GM12801 (cell line): ENCODE data around the gene CHAD.

Source experiments
- CTCF ChIP-seq: IDR thresholded peaks from one replicate; pipeline ENCODE4 v1.5.1; 2011; ENCODE audit warnings: control low read depth; ENCODE audit not compliant: insufficient read length; ENCODE audit errors: extremely low read depth

The CHAD gene

GRCh38 chr17:50464736-50465135, 3.9 kb downstream of the CHAD start:
- no peak for TF ChIP-seq CTCF

- no peak for TF ChIP-seq CTCF
Measured at GRCh38 chr17:50464121-50464520, 4.6 kb downstream of the CHAD start.

GRCh38 chr17:50462446-50462845, 6.2 kb downstream of the CHAD start:
- no peak for TF ChIP-seq CTCF

- no peak for TF ChIP-seq CTCF
Measured at GRCh38 chr17:50461550-50462132, 7.0 kb downstream of the CHAD start.

- no peak for TF ChIP-seq CTCF
Measured at GRCh38 chr17:50460831-50461526, 7.7 kb downstream of the CHAD start.

- TF ChIP-seq CTCF, result no peak
Measured at GRCh38 chr17:50459756-50460155, 8.9 kb downstream of the CHAD start.

GRCh38 chr17:50458701-50459676, 9.7 kb downstream of the CHAD start:
- no peak for TF ChIP-seq CTCF
